ENCODE results near the gene CROCC2. TPM values are rescaled to one million over a fixed set of nuclear protein-coding genes. Genes with fewer than 3 reads are reported as not detected.

The CROCC2 gene
- total RNA-seq, 2 donors from 2014 or later, result not detected

DNA sequence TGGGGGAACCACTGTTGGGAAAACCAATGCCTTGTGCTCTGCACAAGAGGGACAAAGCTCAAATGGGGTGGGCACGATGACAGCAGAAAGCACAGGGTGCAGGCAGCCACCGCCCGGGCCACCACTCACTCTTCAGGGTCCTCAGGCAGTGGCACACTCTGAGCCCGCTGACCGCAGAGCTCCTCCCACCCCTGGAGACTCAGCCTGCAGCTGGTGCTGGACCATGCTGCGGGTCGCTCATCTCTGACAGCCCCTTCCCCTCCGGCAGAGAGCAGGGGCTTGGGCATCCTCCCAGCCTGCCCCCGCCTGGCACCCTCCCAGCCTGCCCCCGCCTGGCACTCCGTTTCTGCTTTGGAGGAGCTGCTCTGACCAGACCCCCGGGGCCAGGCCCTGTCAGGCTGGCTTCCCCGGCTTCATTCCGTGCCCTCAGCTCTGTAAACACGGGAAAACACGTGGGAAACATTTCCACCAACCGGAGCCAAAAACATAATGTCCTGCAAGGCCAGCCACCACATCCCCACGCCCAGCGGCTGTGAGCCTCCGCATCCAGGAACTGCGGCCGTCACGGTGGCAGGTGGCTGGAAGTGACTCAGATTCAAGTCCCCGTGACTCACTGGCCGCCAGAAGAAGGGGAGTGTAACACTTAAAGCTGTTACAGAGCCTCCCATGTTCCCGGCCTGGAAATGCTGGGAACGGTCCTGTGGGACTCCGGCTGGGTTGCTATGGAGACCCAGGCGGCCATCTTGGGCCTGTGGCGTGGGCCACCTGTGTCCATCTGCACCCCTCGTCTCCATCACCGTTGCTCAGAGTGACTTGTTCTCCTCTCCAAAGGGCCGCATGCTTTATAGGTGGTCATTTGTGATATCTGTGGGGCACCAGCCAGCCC, 85.5 kb downstream of the CROCC2 start:
- ATAC-seq (ENCODE audit: insufficient number of reproducible peaks, low FRiP score, low read depth), result peak; percentile 82
- Histone ChIP-seq H3K9me3 (no peaks in the 10 kb centered on the region), H3K4me3 (peak overlapping the region; percentile 54), H3K36me3 (no peaks in the 10 kb centered on the region), H3K4me1 (ENCODE audit: control insufficient read depth in 1 of 2, low read depth in 2 of 2) (peaks cover 65 to 87% of the 10 kb centered on the region in 2 donors), H3K27me3 (replicated peaks; ENCODE audit: insufficient read depth) (no peaks in the 10 kb centered on the region), H3K27ac (peak overlapping the region; percentile 92)
- peak; percentile 98 for DNase-seq (ENCODE audit: low spot score)
- TF ChIP-seq, protein P1, sequence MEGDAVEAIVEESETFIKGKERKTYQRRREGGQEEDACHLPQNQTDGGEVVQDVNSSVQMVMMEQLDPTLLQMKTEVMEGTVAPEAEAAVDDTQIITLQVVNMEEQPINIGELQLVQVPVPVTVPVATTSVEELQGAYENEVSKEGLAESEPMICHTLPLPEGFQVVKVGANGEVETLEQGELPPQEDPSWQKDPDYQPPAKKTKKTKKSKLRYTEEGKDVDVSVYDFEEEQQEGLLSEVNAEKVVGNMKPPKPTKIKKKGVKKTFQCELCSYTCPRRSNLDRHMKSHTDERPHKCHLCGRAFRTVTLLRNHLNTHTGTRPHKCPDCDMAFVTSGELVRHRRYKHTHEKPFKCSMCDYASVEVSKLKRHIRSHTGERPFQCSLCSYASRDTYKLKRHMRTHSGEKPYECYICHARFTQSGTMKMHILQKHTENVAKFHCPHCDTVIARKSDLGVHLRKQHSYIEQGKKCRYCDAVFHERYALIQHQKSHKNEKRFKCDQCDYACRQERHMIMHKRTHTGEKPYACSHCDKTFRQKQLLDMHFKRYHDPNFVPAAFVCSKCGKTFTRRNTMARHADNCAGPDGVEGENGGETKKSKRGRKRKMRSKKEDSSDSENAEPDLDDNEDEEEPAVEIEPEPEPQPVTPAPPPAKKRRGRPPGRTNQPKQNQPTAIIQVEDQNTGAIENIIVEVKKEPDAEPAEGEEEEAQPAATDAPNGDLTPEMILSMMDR (IDR thresholded peaks at IDR 0.05), result no peak

DNA sequence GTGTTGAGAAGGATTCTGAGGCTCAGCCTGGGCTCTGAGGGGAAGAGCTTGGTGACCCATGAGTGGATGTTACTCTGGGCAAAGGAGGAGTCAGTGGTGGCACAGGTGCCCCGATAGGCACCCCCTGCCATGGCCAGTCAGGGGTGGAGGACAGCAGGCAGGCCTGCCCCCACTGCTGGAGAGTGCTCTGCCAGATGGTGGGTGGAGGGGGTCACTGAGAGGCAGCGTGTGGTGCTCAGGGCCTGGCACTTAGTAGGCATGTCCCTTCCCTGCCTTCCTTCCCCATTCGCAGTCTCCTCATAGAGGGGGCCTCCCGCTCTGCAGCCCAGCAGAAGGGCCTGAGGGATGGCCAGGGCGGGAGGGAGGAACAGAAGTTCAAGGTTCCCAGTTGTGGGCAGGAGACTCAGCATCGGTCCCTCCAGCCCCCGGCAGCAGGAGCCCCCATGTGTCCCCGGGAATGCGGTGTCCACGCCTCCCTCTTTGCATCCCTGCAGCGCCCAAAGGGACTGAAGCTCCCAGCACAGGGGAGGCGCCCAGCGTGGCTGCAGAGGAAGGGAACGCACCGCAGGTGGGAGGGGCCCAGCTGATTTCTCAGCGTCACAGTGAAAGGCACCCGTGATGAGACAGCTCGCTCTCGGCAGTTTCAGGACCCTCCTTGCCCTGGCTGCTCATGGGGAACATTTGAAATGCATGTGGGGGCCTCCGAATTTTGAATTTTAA, 86.6 kb downstream of the CROCC2 start:
- H3K9me3 ChIP-seq, result no peaks in the 10 kb centered on the region
- peak overlapping the region; percentile 79 to 92 for H3K27ac ChIP-seq
- DNase-seq (ENCODE audit: low spot score) (no peak), ATAC-seq (ENCODE audit: insufficient number of reproducible peaks, low FRiP score, low read depth) (no peak)
- H3K36me3 ChIP-seq, result no peaks in the 10 kb centered on the region
- TF ChIP-seq, protein P1 (IDR thresholded peaks at IDR 0.05), result no peak
- no peak overlapping the region for H3K4me3 ChIP-seq
- H3K4me1 ChIP-seq (ENCODE audit: control insufficient read depth in 1 of 2, low read depth in 2 of 2), result peaks cover 65 to 87% of the 10 kb centered on the region in 2 donors
- no peaks in the 10 kb centered on the region for H3K27me3 ChIP-seq (replicated peaks; ENCODE audit: insufficient read depth)

DNA sequence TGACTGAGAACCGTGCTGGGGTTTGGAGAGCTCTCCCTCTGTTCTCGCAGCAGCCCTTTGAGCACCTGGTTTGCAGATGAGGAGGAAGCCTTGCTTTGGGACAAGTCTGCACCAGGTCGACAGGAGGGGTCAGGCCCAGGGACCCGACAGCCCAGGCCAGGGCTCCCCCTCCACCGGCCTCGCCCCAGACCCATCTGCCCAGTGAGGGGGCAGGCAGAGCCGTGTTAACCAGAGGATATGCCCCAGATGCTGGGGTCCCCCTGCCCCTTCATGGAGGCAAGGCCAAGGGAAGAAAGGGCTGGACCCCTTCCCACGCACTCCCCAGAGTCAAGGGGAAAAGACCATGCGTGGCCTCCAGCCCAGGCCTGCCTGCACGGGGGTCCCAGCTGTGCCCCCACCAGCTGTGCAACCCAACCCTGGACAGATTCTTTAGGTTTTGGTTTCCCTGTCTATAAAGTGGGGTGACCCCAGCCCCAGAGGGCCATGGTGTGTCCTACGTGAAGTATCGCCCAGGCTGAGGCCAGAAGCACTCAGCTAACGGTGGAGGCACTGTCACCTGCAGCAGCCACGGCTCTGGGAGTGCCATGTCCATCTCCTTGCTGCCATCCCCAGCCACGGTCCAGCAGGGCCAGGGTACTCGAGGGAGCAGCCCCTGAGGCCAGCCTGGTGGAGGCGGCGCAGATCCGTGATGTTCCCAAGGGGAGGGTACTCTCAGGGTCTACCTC, 87.5 kb downstream of the CROCC2 start:
- Histone ChIP-seq H3K9me3 (no peaks in the 10 kb centered on the region), H3K27me3 (replicated peaks; ENCODE audit: insufficient read depth) (no peaks in the 10 kb centered on the region), H3K4me3 (no peak overlapping the region), H3K36me3 (no peaks in the 10 kb centered on the region), H3K4me1 (ENCODE audit: control insufficient read depth in 1 of 2, low read depth in 2 of 2) (peaks cover 59 to 83% of the 10 kb centered on the region in 2 donors), H3K27ac (peak overlapping the region; percentile 92)
- no peak for DNase-seq (ENCODE audit: low spot score)
- TF ChIP-seq, protein P1 (IDR thresholded peaks at IDR 0.05), result no peak
- ATAC-seq (ENCODE audit: insufficient number of reproducible peaks, low FRiP score, low read depth), result no peak

DNA sequence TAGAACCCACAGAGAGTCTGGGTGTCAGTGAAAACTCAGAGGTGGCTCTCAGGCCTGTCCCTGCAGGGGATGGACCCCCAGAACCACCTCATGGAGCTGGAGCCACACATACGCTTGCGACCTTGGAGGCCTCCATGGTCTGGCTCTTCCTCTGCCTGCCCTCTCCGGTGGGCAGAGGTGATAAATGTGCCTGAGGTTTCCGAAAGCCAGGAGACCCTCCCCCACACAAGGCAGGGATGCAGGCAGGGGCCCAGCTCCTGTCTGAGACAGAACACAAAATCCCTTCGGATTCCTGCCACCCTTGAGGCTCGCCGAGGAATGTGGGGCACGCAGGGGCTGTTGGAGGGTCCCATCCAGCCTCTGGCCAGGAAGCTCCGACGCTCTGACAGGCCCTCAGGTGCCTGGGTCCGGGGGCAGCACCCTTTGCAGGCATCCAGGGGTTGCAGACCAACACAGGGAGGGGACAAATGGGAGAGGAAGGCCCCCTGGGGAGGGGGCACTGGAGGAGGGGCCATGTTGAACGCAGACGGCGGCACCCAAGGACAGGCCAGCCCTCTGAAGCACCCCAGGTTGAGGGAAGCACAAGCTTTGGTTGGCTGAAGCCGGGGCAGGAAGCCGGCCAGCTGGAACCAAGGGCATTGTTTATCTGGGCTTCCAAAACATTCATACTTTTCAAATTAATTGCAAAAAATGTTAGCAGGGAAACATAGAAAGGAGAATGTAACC, 88.2 kb downstream of the CROCC2 start:
- Histone ChIP-seq H3K27ac (peak overlapping the region; percentile 92), H3K4me1 (ENCODE audit: control insufficient read depth in 1 of 2, low read depth in 2 of 2) (peaks cover 59 to 78% of the 10 kb centered on the region in 2 donors)
- no peak for DNase-seq (ENCODE audit: low spot score)

More for the DNA sequence above, 88.2 kb downstream of the CROCC2 start:
- peak overlapping the region; percentile 42 for H3K4me3 ChIP-seq
- no peaks in the 10 kb centered on the region for H3K9me3 ChIP-seq
- no peaks in the 10 kb centered on the region for H3K27me3 ChIP-seq (replicated peaks; ENCODE audit: insufficient read depth)
- no peak for ATAC-seq (ENCODE audit: insufficient number of reproducible peaks, low FRiP score, low read depth)
- TF ChIP-seq, protein P1 (IDR thresholded peaks at IDR 0.05), result no peak
- no peaks in the 10 kb centered on the region for H3K36me3 ChIP-seq
